GM12875 (cell line): ENCODE results near the gene ACSL3.
"Not testable (repeated sequence)": the region's sequence is repeated elsewhere in the genome, so short reads cannot be mapped to it uniquely, and the experiment has no call there.

ENCODE experiments used
- H3K4me3 ChIP-seq: one replicate; pipeline ENCODE4 v1.5.1; 2011; ENCODE audit warnings: low read depth, low read length, control low read depth
- TF ChIP-seq, protein P1 (sequence below): IDR thresholded peaks from 2 replicates; pipeline ENCODE4 v1.5.1; 2011; ENCODE audit warnings: low read depth, mild to moderate bottlenecking, control low read depth, inconsistent platforms, low read length, moderate library complexity, borderline replicate concordance; ENCODE audit not compliant: insufficient read depth

The ACSL3 gene

DNA sequence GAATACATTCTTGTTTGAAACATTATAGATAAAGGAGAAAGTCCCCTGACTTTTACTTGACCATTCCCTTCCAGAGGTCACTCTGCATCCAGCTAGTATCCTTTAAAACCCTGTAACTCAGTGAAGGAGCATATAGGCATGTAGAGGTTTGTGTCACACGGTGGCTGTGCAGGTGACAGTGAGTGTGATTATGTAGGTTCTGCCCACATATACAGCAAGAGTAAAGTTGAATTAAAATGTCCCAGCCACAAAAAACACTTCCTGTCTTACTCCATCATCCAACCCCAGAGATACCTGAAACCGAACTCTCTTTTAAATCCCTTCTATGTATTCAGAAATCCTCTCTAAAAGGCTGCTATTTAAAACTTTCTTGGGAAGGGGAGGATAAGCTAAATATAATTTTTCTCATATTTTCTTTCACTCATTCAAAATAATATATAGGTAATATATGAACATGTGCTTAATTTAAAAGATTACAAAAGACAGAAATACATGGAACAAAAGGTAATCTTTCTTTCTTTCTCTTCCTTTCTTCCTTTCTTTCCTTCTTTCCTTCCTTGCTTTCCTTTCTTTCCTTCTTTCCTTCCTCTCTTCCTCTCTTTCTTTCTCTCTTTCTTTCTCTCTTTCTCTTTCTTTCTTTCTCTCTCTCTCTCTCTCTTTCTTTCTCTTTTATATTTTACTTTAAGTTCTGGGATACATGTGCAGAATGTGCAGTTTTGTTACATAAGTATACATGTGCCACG lies 20.6 kb upstream of the ACSL3 start:
- no peak overlapping the region for H3K4me3 ChIP-seq
- TF ChIP-seq, protein P1, sequence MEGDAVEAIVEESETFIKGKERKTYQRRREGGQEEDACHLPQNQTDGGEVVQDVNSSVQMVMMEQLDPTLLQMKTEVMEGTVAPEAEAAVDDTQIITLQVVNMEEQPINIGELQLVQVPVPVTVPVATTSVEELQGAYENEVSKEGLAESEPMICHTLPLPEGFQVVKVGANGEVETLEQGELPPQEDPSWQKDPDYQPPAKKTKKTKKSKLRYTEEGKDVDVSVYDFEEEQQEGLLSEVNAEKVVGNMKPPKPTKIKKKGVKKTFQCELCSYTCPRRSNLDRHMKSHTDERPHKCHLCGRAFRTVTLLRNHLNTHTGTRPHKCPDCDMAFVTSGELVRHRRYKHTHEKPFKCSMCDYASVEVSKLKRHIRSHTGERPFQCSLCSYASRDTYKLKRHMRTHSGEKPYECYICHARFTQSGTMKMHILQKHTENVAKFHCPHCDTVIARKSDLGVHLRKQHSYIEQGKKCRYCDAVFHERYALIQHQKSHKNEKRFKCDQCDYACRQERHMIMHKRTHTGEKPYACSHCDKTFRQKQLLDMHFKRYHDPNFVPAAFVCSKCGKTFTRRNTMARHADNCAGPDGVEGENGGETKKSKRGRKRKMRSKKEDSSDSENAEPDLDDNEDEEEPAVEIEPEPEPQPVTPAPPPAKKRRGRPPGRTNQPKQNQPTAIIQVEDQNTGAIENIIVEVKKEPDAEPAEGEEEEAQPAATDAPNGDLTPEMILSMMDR, result no peak

DNA sequence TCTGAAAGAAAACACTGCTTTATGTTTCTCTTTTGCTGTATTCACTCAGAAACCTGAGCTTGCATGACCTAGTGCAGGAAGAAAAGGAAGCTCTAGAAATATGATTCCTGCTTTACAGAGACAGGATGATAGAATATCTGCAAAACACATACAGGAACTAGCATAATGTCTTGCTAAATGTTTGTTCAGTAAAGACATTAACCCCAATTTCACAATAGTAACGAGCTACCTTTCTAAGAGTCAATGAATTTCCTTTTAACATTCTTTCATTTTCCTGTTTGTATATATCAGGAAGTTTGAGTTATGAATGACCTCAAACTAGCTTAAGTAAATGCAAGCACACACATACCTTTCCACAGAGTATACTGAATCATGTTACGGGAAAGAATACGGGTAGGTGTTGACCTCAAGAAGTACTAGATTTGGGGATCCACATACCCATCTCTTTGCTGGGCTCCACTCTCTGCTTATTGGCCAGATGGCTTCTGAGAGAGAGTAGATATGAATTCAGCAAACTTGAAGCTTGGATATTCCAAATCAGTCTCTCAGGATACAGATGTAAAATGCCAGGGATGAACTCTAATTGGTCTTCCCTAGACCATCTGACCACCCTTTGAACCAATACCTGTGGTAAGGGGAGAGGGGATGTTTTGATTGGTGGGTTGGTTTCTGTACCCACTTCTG lies 18.2 kb upstream of the ACSL3 start:
- TF ChIP-seq, protein P1, result no peak
- no peak overlapping the region for H3K4me3 ChIP-seq

DNA sequence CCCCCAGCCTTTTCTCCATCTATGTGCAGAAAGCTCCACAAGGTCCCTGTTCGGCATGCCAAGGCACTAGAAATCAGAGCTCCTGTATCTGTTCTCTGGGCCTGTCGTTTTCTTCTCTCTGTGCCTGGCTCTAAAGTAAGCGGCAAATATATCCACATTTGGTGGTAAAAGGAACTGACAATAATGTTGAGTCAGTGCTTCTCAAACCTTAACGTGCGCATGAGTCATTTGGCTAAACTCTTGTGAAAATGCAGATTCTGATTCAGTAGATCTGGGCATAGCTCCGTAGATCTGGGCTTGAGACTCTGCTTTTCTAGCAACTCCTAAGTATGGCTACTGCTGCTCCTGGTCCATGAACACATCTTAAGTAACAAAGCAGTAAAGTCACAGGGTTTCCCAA lies 16.5 kb upstream of the ACSL3 start:
- TF ChIP-seq, protein P1, result no peak
- no peak overlapping the region for H3K4me3 ChIP-seq

DNA sequence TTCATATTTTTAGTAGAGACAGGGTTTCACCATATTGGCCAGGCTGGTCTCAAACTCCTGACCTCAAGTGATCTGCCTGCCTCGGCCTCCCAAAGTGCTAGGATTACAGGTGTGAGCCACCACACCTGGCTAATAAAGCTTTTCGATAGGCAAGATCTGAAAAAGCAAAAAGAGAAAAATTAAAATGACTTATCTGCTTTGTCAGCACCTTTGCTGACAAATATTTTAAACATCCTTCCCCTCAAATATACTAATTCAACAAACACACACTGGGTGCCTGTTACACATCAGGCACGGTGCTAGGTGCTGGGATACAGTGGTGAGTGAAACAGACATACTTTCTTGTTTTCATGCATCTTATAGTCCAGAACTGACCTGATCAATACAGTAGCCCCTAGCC lies 15.5 kb upstream of the ACSL3 start:
- H3K4me3 ChIP-seq, result not testable (repeated sequence)

DNA sequence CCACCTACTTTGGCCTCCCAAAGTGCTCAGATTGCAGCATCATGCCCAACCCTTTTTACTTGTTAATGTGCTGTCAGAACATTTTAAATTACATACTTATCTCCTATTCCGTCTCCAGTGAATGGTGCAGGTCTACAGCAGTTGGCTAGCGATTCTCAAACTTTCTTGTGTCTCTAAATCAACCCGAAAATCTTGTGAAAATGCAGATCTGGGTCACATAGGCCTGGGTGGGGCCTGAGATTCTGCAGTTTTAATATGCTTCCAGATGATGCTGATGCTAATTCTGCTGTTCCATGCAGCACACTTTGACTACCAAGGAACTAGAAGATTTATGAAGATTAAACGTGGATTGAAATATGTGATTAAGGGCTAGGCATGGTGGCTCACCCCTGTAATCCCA lies 14.8 kb upstream of the ACSL3 start:
- H3K4me3 ChIP-seq, result no peak overlapping the region
- TF ChIP-seq, protein P1, result no peak

DNA sequence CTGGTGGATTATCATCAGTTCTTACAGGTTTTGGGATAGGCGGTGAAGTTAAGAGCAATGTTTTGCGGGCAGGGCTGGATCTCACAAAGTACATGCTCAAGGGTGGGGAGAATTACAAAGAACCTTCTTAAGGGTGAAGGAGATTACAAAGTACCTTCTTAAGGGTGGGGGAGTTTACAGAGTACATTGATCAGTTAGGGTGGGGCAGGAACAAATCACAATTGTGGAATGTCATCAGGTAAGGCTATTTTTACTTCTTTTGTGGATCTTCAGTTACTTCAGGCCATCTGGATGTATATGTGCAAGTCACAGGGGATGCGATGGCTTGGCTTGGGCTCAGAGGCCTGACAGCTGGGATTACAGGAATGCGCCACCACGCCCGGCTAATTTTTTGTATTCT lies 12.8 kb upstream of the ACSL3 start:
- H3K4me3 ChIP-seq, result not testable (repeated sequence)

DNA sequence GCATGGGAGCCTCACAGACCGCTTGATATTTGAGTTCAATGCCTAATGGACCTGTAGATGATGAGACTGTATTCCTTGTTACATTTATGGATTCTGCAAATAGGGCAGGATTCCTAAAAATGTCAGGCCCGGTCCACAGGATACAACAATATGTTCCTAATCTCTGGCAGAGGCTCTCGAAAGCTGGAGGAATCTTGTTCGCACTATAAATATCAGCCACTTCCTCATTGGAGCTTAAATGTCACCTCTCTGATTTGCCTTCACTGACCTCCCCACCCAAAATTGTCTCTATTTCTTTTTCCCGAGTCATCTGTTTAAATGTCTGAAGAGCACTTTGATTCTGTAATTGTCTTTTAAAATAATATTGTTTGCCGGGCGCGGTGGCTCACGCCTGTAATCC lies 12.0 kb upstream of the ACSL3 start:
- H3K4me3 ChIP-seq, result no peak overlapping the region
- TF ChIP-seq, protein P1, result no peak

DNA sequence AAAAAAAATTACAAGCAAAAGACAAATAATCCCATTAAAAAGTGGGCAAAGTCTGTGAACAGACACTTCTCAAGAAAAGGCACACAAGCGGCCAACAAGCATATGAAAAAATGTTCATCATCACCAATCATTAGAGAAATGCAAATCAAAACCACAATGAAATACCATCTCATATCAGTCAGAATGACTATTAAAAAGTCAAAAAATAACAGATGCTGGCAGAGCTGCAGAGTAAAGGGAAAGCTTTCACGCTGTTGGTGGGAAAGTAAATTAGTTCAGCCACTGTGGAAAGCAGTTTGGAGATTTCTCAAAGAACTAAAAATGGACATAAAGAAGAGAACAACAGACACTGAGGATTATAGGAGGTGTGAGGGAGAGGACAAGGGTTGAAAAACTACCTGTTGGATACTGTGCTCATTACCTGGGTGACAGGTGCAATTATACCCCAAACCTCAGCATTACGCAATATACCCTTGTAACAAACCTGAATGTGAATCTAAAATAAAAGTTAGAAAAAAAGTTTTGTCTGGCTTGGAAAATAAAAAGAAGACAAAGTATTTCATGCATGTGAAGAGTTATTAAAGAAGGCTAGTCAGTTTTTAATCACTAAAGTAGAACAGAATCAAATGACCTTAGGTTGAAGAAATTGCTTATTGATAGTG lies 8.7 kb upstream of the ACSL3 start:
- TF ChIP-seq, protein P1, result no peak
- H3K4me3 ChIP-seq, result no peak overlapping the region
